Transverse colon (tissue), 4 donors: Measurements from ENCODE around the gene PAGE2B. TPM values are rescaled to one million over a fixed set of nuclear protein-coding genes. Genes with fewer than 3 reads are reported as not detected.

Experiments
- DNase-seq: peaks from one replicate; pipeline ENCODE4 v3.0.0-alpha.2; 2019
- H3K27ac ChIP-seq, 4 donors: fragments of 200-600 bp; sonication (generic); 2 replicates each; pipeline ENCODE4 v1.5.1; 2016 to 2018; ENCODE audit warnings: inconsistent platforms in 4 of 4
- H3K27me3 ChIP-seq: fragments of 200-600 bp; sonication (generic); 2 replicates; pipeline ENCODE4 v1.5.1; 2017; ENCODE audit warnings: inconsistent platforms
- H3K36me3 ChIP-seq, 4 donors: fragments of 200-600 bp; sonication (generic); 2 replicates each; pipeline ENCODE4 v1.5.1; 2017 to 2019; ENCODE audit warnings: inconsistent platforms in 4 of 4
- H3K4me1 ChIP-seq, 4 donors: fragments of 200-600 bp; sonication (generic); 2 replicates each; pipeline ENCODE4 v1.5.1; 2017 to 2020; ENCODE audit warnings: inconsistent platforms in 4 of 4
- H3K4me3 ChIP-seq, 4 donors: fragments of 200-600 bp; sonication (generic); 1 replicate in 1 of 4; 2 replicates in 3 of 4; pipeline versions ENCODE4 v1.5.1 to v1.6.1; 2017 to 2019; ENCODE audit warnings: inconsistent platforms in 4 of 4
- H3K9me3 ChIP-seq, 2 donors: fragments of 200-600 bp; sonication (generic); 2 replicates each; pipeline ENCODE4 v1.5.1; 2017 to 2019; ENCODE audit warnings: inconsistent platforms in 2 of 2
- CTCF ChIP-seq, 5 experiments: fragments of 200-600 bp in 3 of 5; fragments of 450-650 bp in 2 of 5; sonication (generic) in 3 of 5; IDR thresholded peaks; 1 replicate in 2 of 5; 2 replicates in 3 of 5; pipeline ENCODE4 v1.5.1; 2016 to 2017; ENCODE audit warnings: antibody characterized with exemption in 5 of 5, inconsistent platforms in 3 of 5, mild to moderate bottlenecking in 2 of 5, moderate library complexity in 1 of 5
- EP300 ChIP-seq: sonication (generic); formaldehyde crosslinking; IDR thresholded peaks from one replicate; pipeline ENCODE4 v1.6.1; 2017; ENCODE audit warnings: antibody characterized with exemption, low read depth
- POLR2A ChIP-seq: fragments of 450-650 bp; IDR thresholded peaks from one replicate; pipeline ENCODE4 v1.6.1; 2016; ENCODE audit warnings: antibody characterized with exemption, mild to moderate bottlenecking, moderate library complexity
- POLR2AphosphoS5 ChIP-seq, 3 donors: sonication (generic); formaldehyde crosslinking; IDR thresholded peaks; one replicate each; pipeline ENCODE4 v1.6.1; 2016; ENCODE audit warnings: antibody characterized with exemption in 3 of 3
- WGBS, 2 donors: methylation state at CpG; one replicate each; pipeline ENCODE4 v1.1.5; 2018; ENCODE audit warnings: low coverage in 1 of 2; 5-methylcytosine and 5-hydroxymethylcytosine counted together
- in situ Hi-C, 4 donors: fragments of 200-750 bp; cut with MboI; loops; one replicate each; pipeline versions ENCODE4 v1.15.0 to v1.15.1; 2017; ENCODE audit warnings: low sequenced_read_pairs in 3 of 4, low pct_ligation_motif_present in 1 of 4, low pct_unique_long_range_greater_than_20kb in 1 of 4
- intact Hi-C: fragments of 100-400 bp; cut with DNase I; formaldehyde crosslinking; loops from one replicate; pipeline ENCODE4 v1.15.1; 2023; ENCODE audit warnings: low total_unique reads
- total RNA-seq, 4 donors: library from RNA; depleted of rRNA; stranded (reverse); fragments of >200 nt; gene quantifications; one replicate each; pipeline ENCODE4 v1.1.0, GENCODE V29; 2016

PAGE2B gene
- total RNA-seq, 4 donors from 2014 or later = 2.0 TPM; not detected in 3

- Histone ChIP-seq H3K9me3 (no peaks in the 10 kb centered on the region), H3K4me3 (no peak overlapping the region), H3K4me1 (no peaks in the 10 kb centered on the region), H3K27me3 (no peaks in the 10 kb centered on the region), H3K36me3 (no peaks in the 10 kb centered on the region), H3K27ac (no peak overlapping the region)
- 39% methylated on average over 2 of the region's 2 CpGs; no CpG with 5 or more reads in 1 of the 2 donors for WGBS, 2 donors
- no peak for DNase-seq
- intact Hi-C loops (no loop called here), in situ Hi-C loops (no loop called here)
- TF ChIP-seq CTCF (IDR thresholded peaks at IDR 0.05) (no peak), EP300 (no peak), POLR2AphosphoS5 (IDR thresholded peaks at IDR 0.05) (no peak), POLR2A (no peak)
Observed at GRCh38 chrX:55098691-55099090, 23.9 kb downstream of the PAGE2B start.

- H3K4me1 ChIP-seq = no peaks in the 10 kb centered on the region
- H3K27ac ChIP-seq = no peak overlapping the region
- TF ChIP-seq CTCF (IDR thresholded peaks at IDR 0.05) = no peak
- no peak for TF ChIP-seq EP300
- no peak for TF ChIP-seq POLR2A
- no peak for TF ChIP-seq POLR2AphosphoS5 (IDR thresholded peaks at IDR 0.05)
- DNase-seq = no peak
- no peaks in the 10 kb centered on the region for H3K9me3 ChIP-seq
- in situ Hi-C loops = no loop called here
- no peaks in the 10 kb centered on the region for H3K27me3 ChIP-seq
- intact Hi-C loops = no loop called here
- WGBS, 2 donors = 64 to 80% methylated on average over 1 of the region's 1 CpG
- no peak overlapping the region for H3K4me3 ChIP-seq
- H3K36me3 ChIP-seq = no peaks in the 10 kb centered on the region
Observed at GRCh38 chrX:55099162-55099561, 24.3 kb downstream of the PAGE2B start.

- DNase-seq = no peak
- H3K27me3 ChIP-seq = no peaks in the 10 kb centered on the region
- 59% methylated on average over 3 of the region's 3 CpGs; no CpG with 5 or more reads in 1 of the 2 donors for WGBS, 2 donors
- H3K4me1 ChIP-seq = no peaks in the 10 kb centered on the region
- H3K9me3 ChIP-seq = no peaks in the 10 kb centered on the region
- no peak overlapping the region for H3K4me3 ChIP-seq
- no peaks in the 10 kb centered on the region for H3K36me3 ChIP-seq
- no peak for TF ChIP-seq CTCF (IDR thresholded peaks at IDR 0.05)
- TF ChIP-seq EP300 = no peak
- no peak for TF ChIP-seq POLR2A
- TF ChIP-seq POLR2AphosphoS5 (IDR thresholded peaks at IDR 0.05) = no peak
- intact Hi-C loops = no loop called here
- no peak overlapping the region for H3K27ac ChIP-seq
- in situ Hi-C loops = no loop called here
Observed at GRCh38 chrX:55102754-55103153, 27.9 kb downstream of the PAGE2B start.

GRCh38 chrX:55107262-55107661 is 32.4 kb downstream of the PAGE2B start:
- H3K9me3 ChIP-seq = no peaks in the 10 kb centered on the region
- in situ Hi-C loops = no loop called here
- H3K4me1 ChIP-seq = no peaks in the 10 kb centered on the region
- intact Hi-C loops = no loop called here
- no peak overlapping the region for H3K27ac ChIP-seq
- no peaks in the 10 kb centered on the region for H3K36me3 ChIP-seq
- TF ChIP-seq CTCF (IDR thresholded peaks at IDR 0.05) (no peak), EP300 (no peak), POLR2AphosphoS5 (IDR thresholded peaks at IDR 0.05) (no peak), POLR2A (no peak)
- H3K4me3 ChIP-seq = no peak overlapping the region
- H3K27me3 ChIP-seq = no peaks in the 10 kb centered on the region
- DNase-seq = no peak
